Neutrophil (primary cell): ENCODE data around the gene NOL8.

Experiments
- H3K27ac ChIP-seq: fragments of 200-600 bp; sonication (generic); 2 replicates; pipeline ENCODE4 v1.5.1; 2016; ENCODE audit warnings: mild to moderate bottlenecking, moderate library complexity
- H3K27me3 ChIP-seq: fragments of 200-600 bp; sonication (generic); 2 replicates; pipeline ENCODE4 v1.6.0; 2016; ENCODE audit warnings: mild to moderate bottlenecking
- H3K36me3 ChIP-seq: fragments of 200-600 bp; sonication (generic); 2 replicates; pipeline ENCODE4 v1.5.1; 2017
- H3K4me1 ChIP-seq, 2 experiments: fragments of 200-600 bp in 1 of 2; sonication (generic) in 1 of 2; 1 replicate in 1 of 2; 2 replicates in 1 of 2; pipeline versions ENCODE4 v1.5.1 to v1.6.1; 2013 to 2016; ENCODE audit warnings: low read depth in 1 of 2, low read length in 1 of 2, mild to moderate bottlenecking in 1 of 2, moderate library complexity in 1 of 2; ENCODE audit not compliant: control insufficient read depth in 1 of 2, insufficient read depth in 1 of 2
- H3K4me3 ChIP-seq, 2 experiments: fragments of 200-600 bp in 1 of 2; sonication (generic) in 1 of 2; 1 replicate in 1 of 2; 2 replicates in 1 of 2; pipeline ENCODE4 v1.5.1; 2013 to 2016; ENCODE audit warnings: low read depth in 1 of 2, low read length in 1 of 2, mild to moderate bottlenecking in 1 of 2, moderate library complexity in 1 of 2
- H3K9me3 ChIP-seq: fragments of 200-600 bp; sonication (generic); 2 replicates; pipeline ENCODE4 v1.5.1; 2016
- TF ChIP-seq, protein P1 (sequence below): fragments of 200-600 bp; sonication (generic); IDR thresholded peaks from 2 replicates; pipeline ENCODE4 v1.5.1; 2016; ENCODE audit warnings: antibody characterized with exemption

The NOL8 gene

DNA sequence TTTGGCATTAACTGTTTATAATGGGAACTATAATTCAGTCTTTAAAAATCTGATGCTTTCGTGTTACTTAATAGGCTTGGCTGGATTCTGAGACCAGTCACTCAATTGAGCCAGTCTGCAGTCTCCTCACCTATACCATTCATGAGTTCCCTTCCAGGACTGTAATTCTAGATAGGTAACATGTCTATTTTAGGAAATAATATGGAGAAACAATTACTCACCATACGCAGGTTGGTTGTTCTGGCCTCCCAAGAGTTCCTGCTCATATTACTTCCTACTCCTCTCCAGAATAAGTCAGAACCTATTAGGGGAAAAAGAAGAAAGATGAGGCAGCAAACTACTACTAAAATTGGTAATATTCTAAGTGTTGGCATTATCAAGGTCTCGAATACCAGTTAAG lies 27.1 kb downstream of the NOL8 start:
- peaks cover 44% of the 10 kb centered on the region for H3K36me3 ChIP-seq
- TF ChIP-seq, protein P1, sequence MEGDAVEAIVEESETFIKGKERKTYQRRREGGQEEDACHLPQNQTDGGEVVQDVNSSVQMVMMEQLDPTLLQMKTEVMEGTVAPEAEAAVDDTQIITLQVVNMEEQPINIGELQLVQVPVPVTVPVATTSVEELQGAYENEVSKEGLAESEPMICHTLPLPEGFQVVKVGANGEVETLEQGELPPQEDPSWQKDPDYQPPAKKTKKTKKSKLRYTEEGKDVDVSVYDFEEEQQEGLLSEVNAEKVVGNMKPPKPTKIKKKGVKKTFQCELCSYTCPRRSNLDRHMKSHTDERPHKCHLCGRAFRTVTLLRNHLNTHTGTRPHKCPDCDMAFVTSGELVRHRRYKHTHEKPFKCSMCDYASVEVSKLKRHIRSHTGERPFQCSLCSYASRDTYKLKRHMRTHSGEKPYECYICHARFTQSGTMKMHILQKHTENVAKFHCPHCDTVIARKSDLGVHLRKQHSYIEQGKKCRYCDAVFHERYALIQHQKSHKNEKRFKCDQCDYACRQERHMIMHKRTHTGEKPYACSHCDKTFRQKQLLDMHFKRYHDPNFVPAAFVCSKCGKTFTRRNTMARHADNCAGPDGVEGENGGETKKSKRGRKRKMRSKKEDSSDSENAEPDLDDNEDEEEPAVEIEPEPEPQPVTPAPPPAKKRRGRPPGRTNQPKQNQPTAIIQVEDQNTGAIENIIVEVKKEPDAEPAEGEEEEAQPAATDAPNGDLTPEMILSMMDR = no peak

DNA sequence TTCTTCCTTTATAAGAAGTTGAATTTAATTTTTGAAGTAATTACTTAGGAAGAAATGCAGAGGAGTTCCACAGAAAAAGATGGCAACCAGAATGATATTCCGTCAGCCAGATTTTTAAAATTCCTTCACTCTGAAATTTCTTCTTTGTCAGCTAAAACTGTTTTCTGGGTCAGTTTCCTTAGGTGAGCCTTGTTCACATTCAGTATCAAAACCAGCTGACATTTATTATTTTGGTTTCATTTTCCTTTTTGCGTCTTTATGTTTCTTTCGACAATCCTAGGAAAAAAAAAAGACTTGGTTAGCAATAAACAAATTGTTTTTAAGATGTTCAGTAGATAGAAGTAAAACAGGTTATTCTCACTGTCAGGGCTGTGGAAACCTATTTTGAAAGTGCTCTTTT lies 27.5 kb downstream of the NOL8 start:
- Histone ChIP-seq H3K36me3 (peaks cover 40% of the 10 kb centered on the region), H3K27me3 (no peaks in the 10 kb centered on the region), H3K27ac (no peak overlapping the region), H3K4me1 (peaks cover 16 to 17% of the 10 kb centered on the region in 2 experiments), H3K9me3 (no peaks in the 10 kb centered on the region), H3K4me3 (no peak overlapping the region)
- TF ChIP-seq, protein P1 = no peak

More for the DNA sequence above, 27.1 kb downstream of the NOL8 start:
- Histone ChIP-seq H3K27ac (no peak overlapping the region), H3K27me3 (no peaks in the 10 kb centered on the region), H3K9me3 (no peaks in the 10 kb centered on the region), H3K4me1 (peaks cover 12 to 13% of the 10 kb centered on the region in 2 experiments), H3K4me3 (no peak overlapping the region)

DNA sequence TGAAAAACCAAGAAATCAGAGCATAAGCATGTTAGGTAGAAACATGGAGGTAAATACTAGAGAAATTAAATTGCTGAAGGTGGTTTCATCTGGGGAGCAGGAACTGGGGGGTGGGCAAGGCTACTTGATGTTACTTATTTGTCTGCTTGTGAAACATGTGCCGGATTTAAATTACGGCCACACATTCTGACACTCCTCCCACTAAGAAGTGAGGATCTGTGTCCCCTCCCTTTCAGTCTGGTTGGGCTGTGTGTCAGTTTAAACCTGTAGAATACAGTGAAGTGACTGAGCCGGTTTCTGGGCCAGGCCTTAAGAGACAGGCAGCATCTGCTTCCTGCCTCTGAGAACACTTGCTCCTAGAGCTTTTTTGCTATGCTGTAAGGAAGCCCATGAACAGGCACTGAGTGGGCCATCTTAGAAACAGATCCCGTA lies 29.3 kb downstream of the NOL8 start:
- no peak overlapping the region for H3K4me3 ChIP-seq
- H3K4me1 ChIP-seq = peaks cover 17 to 21% of the 10 kb centered on the region in 2 experiments
- no peaks in the 10 kb centered on the region for H3K9me3 ChIP-seq
- no peaks in the 10 kb centered on the region for H3K27me3 ChIP-seq
- H3K27ac ChIP-seq = no peak overlapping the region
- TF ChIP-seq, protein P1 = no peak
- peaks cover 22% of the 10 kb centered on the region for H3K36me3 ChIP-seq

DNA sequence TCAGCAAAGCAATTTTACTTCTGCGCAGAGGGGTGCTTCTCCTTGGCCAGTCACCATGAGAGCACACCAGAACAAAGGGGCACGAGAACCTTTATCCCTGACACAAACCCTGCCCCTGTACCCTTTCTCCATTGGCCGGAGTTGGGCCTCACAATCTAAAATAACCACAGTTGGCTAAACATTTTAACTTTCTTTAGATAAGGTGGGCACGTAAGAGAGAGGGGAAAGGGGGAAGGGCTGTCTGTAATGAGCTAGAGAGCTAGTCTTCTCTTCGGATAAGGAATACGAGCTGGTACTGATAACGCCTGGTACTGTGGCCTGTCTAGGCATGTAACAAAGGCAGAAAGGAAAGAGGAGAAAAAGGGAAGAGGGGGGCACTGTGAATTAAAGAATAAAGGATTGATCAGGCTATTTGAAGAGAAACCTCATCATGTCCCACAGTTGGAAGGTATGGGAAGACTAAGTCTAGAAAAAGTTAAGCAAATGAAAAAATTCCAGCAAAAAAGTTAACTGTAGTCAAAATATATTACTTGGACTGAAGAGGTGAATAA lies 29.8 kb downstream of the NOL8 start:
- Histone ChIP-seq H3K27ac (no peak overlapping the region), H3K4me3 (no peak overlapping the region), H3K27me3 (no peaks in the 10 kb centered on the region), H3K4me1 (peaks cover 17 to 21% of the 10 kb centered on the region in 2 experiments), H3K36me3 (peaks cover 17% of the 10 kb centered on the region), H3K9me3 (no peaks in the 10 kb centered on the region)
- TF ChIP-seq, protein P1 = no peak

DNA sequence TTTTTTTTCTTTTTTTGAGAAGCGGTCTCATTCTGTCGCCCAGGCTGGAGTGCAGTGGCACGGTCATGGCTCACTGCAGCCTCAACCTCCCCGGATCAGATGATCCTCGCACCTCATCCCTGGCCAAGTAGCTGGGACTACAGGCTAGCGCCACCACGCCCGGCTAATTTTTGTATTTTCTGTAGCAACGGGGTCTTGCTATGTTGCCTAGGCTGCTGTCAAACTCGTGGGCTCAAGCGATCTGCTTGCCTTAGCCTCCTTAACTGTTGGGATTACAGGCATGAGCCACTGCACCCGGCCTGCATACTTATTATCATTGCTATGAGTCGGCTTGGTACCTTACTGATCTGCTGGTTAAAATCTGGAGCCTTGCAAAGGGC lies 30.9 kb downstream of the NOL8 start:
- Histone ChIP-seq H3K27ac (peak overlapping the region; percentile 57), H3K4me1 (peaks cover 17 to 21% of the 10 kb centered on the region in 2 experiments), H3K27me3 (no peaks in the 10 kb centered on the region), H3K4me3 (peak overlapping the region; percentile 69), H3K36me3 (peaks cover 13% of the 10 kb centered on the region), H3K9me3 (no peaks in the 10 kb centered on the region)
- TF ChIP-seq, protein P1 = no peak
